Keratinocyte (primary cell): ENCODE measurements around the gene NUP133. TPM values are rescaled to one million over a fixed set of nuclear protein-coding genes. Genes with fewer than 3 reads are reported as not detected.

Experiments
- DNase-seq: peaks from one replicate; pipeline ENCODE4 v3.0.0-alpha.2; 2011; ENCODE audit warnings: low read depth, missing footprints, low spot score
- FAIRE-seq: peaks from 2 replicates; lab custom pipeline; 2011; peaks lifted over from hg19 to GRCh38; lab: Jason Lieb, UNC
- H2AFZ ChIP-seq: 2 replicates; pipeline ENCODE4 v1.6.0; 2012; ENCODE audit warnings: low read length, control low read depth, inconsistent platforms; ENCODE audit not compliant: control insufficient read depth
- H3K27ac ChIP-seq: 2 replicates; pipeline ENCODE4 v1.5.1; 2011; ENCODE audit warnings: low read length; ENCODE audit not compliant: control insufficient read depth, insufficient read depth
- H3K27me3 ChIP-seq: 3 replicates; pipeline ENCODE4 v1.6.0; 2011; ENCODE audit warnings: low read length; ENCODE audit not compliant: control insufficient read depth, insufficient read depth; ENCODE audit errors: extremely low read depth
- H3K36me3 ChIP-seq, 2 experiments: 2 replicates in 1 of 2; 3 replicates in 1 of 2; pipeline ENCODE4 v1.5.1; 2011; ENCODE audit warnings: low read length in 2 of 2, mild to moderate bottlenecking in 1 of 2; ENCODE audit not compliant: control insufficient read depth in 2 of 2, insufficient read depth in 2 of 2; ENCODE audit errors: extremely low read depth in 1 of 2
- H3K4me1 ChIP-seq: 3 replicates; pipeline ENCODE4 v1.5.1; 2011; ENCODE audit warnings: low read length; ENCODE audit not compliant: control insufficient read depth, insufficient read depth; ENCODE audit errors: extremely low read depth
- H3K4me2 ChIP-seq: 3 replicates; pipeline ENCODE4 v1.6.0; 2011; ENCODE audit warnings: low read depth, low read length; ENCODE audit not compliant: control insufficient read depth, insufficient read depth; ENCODE audit errors: extremely low read depth
- H3K4me3 ChIP-seq, 3 experiments: fragments of 200-600 bp in 1 of 3; sonication (generic) in 1 of 3; 2 replicates in 2 of 3; 3 replicates in 1 of 3; pipeline ENCODE4 v1.5.1; 2011 to 2016; ENCODE audit warnings: low read length in 3 of 3, mild to moderate bottlenecking in 3 of 3, control low read depth in 2 of 3, inconsistent platforms in 1 of 3, low read depth in 1 of 3, mixed read lengths in 1 of 3, mixed run types in 1 of 3, moderate library complexity in 1 of 3; ENCODE audit not compliant: control insufficient read depth in 2 of 3, insufficient read depth in 2 of 3; ENCODE audit errors: extremely low read depth in 1 of 3
- H3K79me2 ChIP-seq: 2 replicates; pipeline ENCODE4 v1.6.0; 2012; ENCODE audit warnings: low read length; ENCODE audit not compliant: control insufficient read depth, insufficient read depth
- H3K9ac ChIP-seq: 3 replicates; pipeline ENCODE4 v1.6.0; 2011; ENCODE audit warnings: low read length; ENCODE audit not compliant: control insufficient read depth, insufficient read depth; ENCODE audit errors: extremely low read depth
- H3K9me1 ChIP-seq: 3 replicates; pipeline ENCODE4 v1.6.0; 2011; ENCODE audit warnings: low read length; ENCODE audit not compliant: control insufficient read depth, insufficient read depth; ENCODE audit errors: extremely low read depth
- H3K9me3 ChIP-seq: 2 replicates; pipeline ENCODE4 v1.5.1; 2012; ENCODE audit warnings: low read depth, low read length; ENCODE audit not compliant: control insufficient read depth
- H4K20me1 ChIP-seq: 3 replicates; pipeline ENCODE4 v1.6.0; 2011; ENCODE audit warnings: low read length; ENCODE audit not compliant: control insufficient read depth, insufficient read depth; ENCODE audit errors: extremely low read depth
- CTCF ChIP-seq, 3 experiments: IDR thresholded peaks in 1 of 3; conservative IDR thresholded peaks in 1 of 3; optimal IDR thresholded peaks in 1 of 3; 2 replicates in 2 of 3; 3 replicates in 1 of 3; pipeline versions ENCODE3 to v1.5.1; 2011; ENCODE audit warnings: low read length in 3 of 3, mild to moderate bottlenecking in 3 of 3, moderate library complexity in 2 of 3, control low read depth in 1 of 3, inconsistent platforms in 1 of 3; ENCODE audit not compliant: insufficient read depth in 2 of 3; ENCODE audit errors: extremely low read depth in 1 of 3
- EZH2 ChIP-seq: IDR thresholded peaks from one replicate; pipeline ENCODE4 v1.6.1; 2012; ENCODE audit warnings: inconsistent platforms, mild to moderate bottlenecking, low read length, moderate library complexity
- dilution Hi-C: fragments of 300-500 bp; cut with MboI; formaldehyde crosslinking; loops from one replicate; pipeline ENCODE4 v1.7.0; 2020; ENCODE audit warnings: low sequenced_read_pairs; ENCODE audit not compliant: extremely low pct_ligation_motif_present
- polyA plus RNA-seq, 5 experiments: library from polyadenylated mRNA; depleted of rRNA in 3 of 5; stranded (reverse) in 3 of 5; stranded (forward) in 1 of 5; unstranded in 1 of 5; fragments of >200 nt; gene quantifications; 1 replicate in 1 of 5; 2 replicates in 3 of 5; 3 replicates in 1 of 5; pipeline versions ENCODE4 v1.2.1 to v1.2.3, GENCODE V29; 2011 to 2012; ENCODE audit warnings: missing spikeins in 2 of 5, low read depth in 1 of 5, low replicate concordance in 1 of 5

NUP133 gene
- polyA plus RNA-seq, 1 donor (not counting 4 experiments of a cell fraction or from before 2014, with no cell fraction given): 25.2 TPM

DNA sequence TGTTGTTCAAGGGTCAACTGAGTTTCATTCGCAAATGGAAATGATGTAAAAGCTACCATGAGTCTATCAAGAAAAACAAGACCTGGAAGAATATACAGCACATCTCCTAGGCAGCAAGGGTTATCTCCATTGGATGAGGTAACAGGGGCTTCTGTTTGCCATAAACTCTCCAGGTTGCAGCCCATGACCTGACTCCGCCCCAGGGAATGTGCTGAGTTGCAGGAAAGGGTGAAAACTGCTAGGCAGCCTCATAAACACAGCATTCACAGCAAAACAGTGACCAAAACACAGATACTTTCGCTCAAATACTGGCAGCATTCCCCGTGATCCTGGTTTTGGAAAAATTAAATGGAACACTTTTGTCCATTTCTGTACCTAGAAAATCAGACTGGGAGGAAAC is 54.1 kb downstream of the NUP133 start:
- H3K79me2 ChIP-seq: no peaks in the 10 kb centered on the region
- no peaks in the 10 kb centered on the region for H3K9me3 ChIP-seq
- no peak overlapping the region for H3K4me2 ChIP-seq
- H3K4me3 ChIP-seq: no peak overlapping the region
- H3K27me3 ChIP-seq: no peaks in the 10 kb centered on the region
- H3K9me1 ChIP-seq: no peaks in the 10 kb centered on the region
- FAIRE-seq (no peak), DNase-seq (no peak)
- dilution Hi-C loops: no loop called here
- H2AFZ ChIP-seq: no peak overlapping the region
- no peaks in the 10 kb centered on the region for H3K4me1 ChIP-seq
- H4K20me1 ChIP-seq: no peaks in the 10 kb centered on the region
- H3K27ac ChIP-seq: no peak overlapping the region
- TF ChIP-seq EZH2: no peak
- no peak for TF ChIP-seq CTCF (optimal IDR thresholded peaks at IDR 0.05 in 1 of 3, IDR thresholded peaks at IDR 0.05 in 1 of 3, conservative IDR thresholded peaks at IDR 0.05 in 1 of 3; ENCODE audit: extremely low read depth in 1 of 3, insufficient read depth in 2 of 3, low read length in 3 of 3)
- peaks cover 4 to 6% of the 10 kb centered on the region in 2 experiments for H3K36me3 ChIP-seq
- no peak overlapping the region for H3K9ac ChIP-seq

DNA sequence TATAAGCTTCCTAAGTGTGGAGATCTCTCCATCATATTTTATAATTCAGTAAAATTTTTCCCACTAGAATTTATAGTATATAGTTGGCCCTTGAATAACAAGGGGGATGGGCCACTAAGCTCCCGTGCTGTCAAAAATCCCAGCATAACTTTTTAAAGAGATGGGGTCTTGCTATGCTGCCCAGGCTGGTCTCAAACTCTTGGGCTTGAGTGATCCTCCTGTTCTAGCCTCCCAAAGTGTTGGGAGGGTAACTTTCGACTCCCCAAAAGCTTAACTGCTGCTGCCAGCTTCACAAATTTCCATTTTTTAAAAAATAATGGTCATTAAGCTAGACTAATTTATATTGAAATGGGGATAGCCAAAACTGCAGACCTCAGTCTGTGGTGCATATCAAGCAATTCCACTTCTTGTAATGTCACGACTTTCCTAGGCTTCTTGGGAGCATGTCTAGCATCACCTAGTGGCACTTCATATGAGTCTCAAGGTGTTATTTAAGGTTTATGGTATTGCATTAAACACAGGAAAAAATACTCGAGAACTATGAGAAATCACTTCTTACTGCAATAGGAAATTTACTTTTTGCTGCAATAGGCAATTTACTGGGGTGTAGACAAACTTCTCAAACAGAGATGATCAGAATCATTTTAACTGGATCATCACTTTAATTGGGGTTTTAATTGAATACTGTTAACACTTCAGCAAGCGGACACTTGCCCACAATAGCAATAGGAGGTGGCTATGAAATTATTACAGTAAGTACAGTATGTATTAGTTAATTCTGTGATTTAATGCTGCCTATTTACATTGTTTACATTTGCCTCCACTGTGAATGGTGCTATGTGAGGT is 55.0 kb downstream of the NUP133 start:
- no peaks in the 10 kb centered on the region for H3K79me2 ChIP-seq
- H3K4me3 ChIP-seq: no peak overlapping the region
- FAIRE-seq: no peak
- H3K4me1 ChIP-seq: no peaks in the 10 kb centered on the region
- no peaks in the 10 kb centered on the region for H3K9me1 ChIP-seq
- peaks cover 4 to 7% of the 10 kb centered on the region in 2 experiments for H3K36me3 ChIP-seq
- H3K4me2 ChIP-seq: no peak overlapping the region
- no peaks in the 10 kb centered on the region for H3K9me3 ChIP-seq
- H2AFZ ChIP-seq: no peak overlapping the region
- TF ChIP-seq EZH2 (no peak), CTCF (optimal IDR thresholded peaks at IDR 0.05 in 1 of 3, IDR thresholded peaks at IDR 0.05 in 1 of 3, conservative IDR thresholded peaks at IDR 0.05 in 1 of 3; ENCODE audit: extremely low read depth in 1 of 3, insufficient read depth in 2 of 3, low read length in 3 of 3) (peak; percentile 49 to 71 (median 64))
- no peaks in the 10 kb centered on the region for H4K20me1 ChIP-seq
- no peak overlapping the region for H3K27ac ChIP-seq
- dilution Hi-C loops: no loop called here
- no peaks in the 10 kb centered on the region for H3K27me3 ChIP-seq
- DNase-seq: no peak
- H3K9ac ChIP-seq: no peak overlapping the region
